CD4-positive, alpha-beta T cell treated with Interferon alpha-2 for 1 hour (primary cell): ENCODE results near the gene CAPN5.

Experiments used
- DNase-seq, 2 donors: peaks; one replicate each; pipeline ENCODE4 v3.0.0-alpha.2; 2020 to 2022

The CAPN5 gene

DNA sequence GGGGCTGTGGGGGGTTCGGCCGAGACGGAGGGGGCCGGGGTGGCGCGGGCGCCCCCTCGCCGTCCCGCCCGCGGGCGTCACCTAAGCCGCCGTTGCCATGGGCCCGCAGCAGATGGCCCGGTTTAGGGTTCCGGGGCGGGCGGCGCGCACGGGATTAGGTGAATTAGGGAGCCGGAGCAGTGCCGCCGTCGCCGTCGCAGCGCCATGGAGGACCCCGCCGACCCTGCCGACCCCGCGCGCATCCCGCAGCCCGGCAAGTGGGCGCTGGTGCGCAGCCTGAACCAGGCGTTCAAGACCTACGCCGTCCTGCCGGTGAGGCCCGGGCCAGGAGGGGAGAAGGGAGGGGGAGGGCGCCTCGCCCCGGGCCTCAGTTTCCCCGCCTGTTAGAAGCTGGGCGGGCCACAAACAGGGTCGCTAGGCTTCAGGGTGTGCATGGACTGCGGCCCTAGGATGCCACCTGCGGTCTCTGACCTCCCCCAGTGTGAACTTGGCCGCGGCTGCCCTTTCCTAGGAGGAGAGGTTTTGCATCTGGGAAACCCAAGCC, 71.4 kb downstream of the CAPN5 start:
- no peak for DNase-seq

DNA sequence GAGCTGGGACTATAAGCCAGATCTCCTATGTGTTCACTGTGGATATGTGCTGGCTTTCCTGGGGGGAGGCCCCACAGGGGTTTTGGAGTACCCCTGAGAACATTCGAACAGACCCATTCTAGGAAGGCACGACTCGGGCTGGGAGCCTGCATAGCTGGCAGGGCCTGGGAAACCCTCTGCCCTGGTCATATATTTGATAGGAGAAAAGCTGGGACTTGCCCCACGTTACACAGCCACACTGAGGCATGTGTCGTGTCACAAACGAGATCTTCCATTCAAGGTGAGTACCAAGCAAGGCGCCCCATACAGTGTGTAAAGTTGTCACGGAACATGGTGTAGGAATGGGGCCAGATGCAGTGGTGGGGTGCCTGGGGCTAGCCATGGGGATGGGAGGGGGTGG, 72.4 kb downstream of the CAPN5 start:
- DNase-seq: no peak

DNA sequence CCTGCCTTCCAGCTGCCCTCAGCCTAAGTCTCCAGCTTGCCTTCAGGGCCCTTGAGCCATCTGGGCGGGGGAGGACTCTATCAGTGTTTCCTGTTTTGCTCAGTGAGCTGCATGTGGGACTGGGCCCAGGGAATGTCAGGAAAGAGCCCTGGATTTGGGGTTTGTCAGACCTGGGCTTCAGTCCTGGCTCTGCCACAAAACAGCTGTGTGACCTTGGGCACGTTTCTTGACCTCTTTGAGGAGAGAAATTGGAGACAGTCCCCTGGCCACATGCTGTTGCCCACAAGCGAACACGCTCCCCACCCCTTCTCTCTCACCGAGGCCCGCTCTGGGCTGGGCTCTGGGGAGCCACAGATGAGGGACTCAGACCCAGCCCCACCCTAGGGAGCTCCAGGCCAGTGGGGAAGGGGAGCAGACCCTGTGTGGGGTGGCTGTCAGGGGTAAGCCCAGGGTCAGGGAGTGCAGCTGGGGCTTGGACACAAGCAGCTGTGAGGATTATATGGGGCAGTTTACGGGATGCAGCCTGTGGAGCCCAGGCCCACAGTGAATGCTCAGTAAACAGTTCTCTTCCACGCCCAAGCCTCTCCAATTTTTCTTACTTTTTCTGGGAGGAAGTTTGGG, 73.6 kb downstream of the CAPN5 start:
- DNase-seq: no peak

DNA sequence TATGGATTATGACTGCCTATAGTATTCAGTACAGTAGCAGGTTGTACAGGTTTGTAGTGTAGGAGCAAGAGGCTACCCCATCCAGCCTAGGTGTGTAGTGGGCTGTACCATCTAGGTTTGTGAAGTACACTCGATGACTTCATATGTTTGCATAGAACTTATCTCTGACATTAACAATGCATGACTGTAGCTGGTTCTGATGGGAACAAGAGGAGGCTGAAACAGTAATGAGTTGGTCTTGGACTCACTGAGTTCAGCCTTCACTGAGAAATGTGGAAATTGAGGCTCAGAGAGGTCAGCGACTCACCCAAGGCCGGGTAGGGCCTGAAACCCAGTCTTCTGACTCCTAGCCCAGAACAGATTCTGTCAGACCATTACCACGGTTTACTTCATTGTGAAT, 74.3 kb downstream of the CAPN5 start:
- DNase-seq: no peak

DNA sequence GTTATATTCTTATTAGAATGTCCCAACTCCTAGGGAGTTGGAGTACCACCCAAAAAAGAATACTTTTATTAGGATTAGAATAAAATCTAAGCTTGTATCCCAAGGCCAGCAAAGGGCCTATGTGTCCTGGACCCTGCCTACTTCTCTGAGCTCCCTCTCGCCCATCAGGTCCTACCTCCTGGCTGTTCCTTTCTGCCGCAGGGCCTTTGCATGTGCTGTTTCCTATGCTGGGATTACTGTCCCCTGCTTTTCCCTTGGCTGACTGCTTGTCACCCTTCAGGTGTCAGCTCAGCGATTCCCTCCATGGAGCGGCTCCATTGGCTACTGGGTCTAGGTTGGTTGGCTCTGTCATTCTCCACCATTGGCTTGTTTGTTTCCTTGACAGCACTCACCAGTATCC, 74.7 kb downstream of the CAPN5 start:
- no peak for DNase-seq

DNA sequence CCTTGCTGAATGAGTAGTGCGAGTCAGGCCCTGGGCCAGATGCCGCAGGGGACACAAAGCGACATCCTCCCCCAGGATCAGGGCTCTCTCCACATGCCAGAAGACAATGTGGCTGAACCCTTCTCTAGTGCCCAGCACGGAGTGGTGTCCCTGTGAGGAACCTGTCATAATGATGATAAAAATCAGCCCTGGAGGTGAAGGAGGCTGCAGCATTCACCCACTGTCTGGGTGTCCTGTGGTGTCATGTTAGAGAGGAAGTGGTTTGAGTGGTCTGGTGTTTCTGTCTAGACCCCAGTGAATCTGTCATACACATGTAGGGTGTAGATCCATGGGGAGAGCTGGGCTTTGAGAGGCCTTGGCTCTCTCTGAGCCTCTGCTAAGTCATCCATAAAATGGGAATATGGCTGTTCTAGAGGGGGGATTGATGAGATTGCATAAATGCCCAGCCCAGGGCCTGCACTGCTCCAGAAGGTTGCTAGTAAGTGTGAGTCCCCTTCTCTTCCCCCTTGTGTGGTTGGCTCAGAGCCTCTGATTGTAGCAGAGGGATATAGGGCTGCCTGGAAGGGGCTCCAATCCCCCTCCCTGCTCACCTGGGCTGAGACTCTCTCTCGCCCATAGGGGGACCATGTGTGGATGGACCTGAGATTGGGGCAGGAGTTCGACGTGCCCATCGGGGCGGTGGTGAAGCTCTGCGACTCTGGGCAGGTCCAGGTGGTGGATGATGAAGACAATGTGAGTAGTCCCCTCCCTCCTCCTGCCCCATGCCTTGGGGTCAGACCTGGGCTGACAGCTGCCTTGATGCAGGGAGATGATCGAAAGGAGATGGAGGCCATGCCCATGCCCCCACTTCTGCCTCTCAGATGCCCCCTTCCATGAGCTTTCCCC, 75.6 kb downstream of the CAPN5 start:
- DNase-seq: no peak

DNA sequence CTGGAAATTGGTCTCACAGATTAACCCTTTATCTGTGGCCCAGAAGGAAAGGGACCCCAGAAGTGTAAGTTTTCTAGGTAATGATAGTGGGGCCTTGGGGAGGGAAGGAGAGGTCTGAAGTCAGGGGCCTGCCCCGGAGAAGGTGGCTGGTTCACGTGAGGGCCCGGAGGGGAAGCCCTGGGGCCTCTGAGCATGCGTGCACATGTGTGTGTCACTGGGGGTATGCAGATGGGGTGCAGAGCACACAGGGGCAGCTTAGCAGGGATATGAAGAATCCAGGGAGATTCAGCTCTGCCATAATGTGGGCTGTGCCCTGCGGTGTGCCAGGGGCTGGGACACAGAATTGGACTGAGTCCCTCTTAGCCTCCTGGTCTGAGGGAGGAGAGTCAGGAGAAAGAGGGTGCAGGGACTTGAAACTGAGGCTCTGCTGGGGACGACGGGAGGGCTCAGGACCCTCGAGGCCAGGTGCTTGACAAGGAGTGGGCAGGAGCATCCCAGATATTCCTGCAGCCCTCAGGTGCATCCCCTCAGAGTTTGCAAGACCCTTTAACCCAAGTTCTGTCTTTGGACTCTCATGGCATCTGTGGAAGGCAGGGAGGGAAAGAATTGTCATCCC, 76.7 kb downstream of the CAPN5 start:
- DNase-seq: no peak

DNA sequence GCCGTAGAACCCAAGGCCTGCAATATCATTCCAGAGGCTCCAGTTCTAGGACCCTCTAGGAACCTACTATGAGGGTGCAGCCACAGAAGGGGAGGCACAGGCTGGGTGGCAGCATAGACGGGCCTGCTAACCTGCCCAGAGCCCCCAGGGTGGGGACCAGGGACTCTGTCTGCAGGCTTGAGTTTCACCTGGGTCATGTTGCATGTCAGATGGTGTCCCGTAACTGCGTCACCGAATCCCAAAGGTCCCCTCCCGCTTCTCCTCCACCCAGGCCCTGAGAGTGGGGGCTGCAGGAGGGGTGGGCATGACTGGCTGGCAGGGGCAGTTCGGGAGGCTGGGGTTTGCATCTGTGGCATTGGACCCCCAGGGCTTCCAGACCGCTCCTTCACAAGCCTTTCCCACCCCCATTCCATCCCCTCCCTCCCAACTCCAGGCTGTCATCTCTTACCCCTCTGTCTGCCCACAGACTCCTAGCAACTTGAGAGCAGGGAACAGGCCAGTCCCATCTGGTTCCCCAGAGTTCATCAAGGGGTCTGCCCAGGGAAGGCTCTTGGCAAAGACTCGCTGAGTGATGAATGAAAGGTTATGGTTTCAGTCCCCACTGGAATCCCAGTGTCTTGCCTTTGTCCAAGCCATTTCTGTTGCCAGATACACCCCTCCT, 77.6 kb downstream of the CAPN5 start:
- DNase-seq: no peak

DNA sequence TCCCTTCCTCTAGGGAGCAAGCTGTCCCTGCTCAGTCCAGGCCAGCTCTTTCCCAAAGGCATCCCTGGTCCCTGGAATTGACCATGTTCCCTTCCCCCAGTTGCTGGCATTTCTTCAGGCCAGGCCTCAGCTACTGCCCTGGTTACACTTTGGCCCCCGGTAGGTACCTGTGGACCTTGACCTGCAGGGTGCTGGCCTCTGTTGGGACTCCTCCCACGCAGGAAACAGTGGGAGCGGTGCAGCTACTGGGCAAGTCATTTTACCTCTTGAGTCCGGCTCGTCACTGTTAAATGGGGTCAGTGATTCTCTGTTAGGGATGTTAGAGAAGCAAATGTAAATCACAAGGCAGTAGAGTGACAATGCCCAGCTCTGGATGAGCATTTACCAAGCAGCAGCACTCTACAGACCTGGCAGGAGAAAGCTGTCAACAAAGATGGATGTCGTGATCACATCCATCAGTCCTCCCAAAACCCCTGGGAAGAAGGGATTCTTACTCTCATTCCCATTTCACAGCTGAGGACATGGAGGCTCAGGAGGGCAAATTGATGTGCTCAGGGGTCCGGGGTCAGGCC, 78.2 kb downstream of the CAPN5 start:
- no peak for DNase-seq

DNA sequence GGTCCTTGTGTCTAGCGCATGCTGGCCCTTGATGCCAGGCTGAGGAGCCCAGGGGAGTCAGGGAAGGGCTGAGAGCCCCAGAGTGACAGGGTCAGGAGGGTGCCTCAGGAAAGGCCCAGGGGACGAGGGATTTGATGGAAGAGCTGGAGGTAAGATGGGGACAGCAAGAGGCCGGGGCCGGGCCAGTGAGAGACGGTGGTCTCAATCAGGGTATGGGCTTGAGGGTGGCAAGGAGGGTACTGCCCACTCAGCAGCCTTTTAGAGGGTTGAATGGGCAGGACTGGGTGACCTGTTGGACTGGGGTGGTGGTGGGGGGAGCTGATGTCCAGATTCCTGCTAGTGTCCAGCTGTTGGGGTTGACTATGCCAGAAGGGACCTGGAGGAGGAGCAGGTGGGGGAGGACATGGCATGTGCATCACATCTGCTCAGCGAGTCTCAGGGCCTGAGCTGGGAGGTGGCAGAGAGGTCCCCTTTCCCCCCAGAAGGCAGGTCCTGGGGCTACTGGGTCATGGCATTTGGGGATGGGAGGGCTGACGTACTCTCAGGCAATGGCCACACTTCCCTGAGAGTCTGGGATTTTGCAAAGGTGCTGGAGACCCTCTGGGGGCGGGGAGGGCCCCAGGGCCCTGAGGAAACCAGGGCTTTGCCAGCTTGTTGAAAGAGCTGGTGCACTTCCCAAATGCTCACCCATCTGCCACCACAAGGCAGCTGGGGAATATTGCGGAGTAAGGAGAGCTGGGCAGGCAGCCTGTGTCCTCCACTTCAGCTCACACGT, 79.7 kb downstream of the CAPN5 start:
- DNase-seq: no peak

DNA sequence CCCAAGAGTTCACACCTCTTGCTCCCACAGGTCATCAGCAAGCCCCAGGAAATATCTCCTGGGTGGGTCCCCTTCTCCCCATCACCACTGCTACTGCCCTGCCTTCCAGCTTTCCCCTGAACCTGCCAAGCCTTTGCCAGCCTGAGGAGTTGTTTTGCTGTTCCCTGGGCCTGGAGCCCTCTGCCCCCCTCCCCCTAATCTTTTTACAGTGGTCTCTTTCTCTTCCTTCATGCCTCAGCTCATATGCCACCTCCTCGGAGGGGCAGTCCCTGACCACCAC, 80.2 kb downstream of the CAPN5 start:
- no peak for DNase-seq

DNA sequence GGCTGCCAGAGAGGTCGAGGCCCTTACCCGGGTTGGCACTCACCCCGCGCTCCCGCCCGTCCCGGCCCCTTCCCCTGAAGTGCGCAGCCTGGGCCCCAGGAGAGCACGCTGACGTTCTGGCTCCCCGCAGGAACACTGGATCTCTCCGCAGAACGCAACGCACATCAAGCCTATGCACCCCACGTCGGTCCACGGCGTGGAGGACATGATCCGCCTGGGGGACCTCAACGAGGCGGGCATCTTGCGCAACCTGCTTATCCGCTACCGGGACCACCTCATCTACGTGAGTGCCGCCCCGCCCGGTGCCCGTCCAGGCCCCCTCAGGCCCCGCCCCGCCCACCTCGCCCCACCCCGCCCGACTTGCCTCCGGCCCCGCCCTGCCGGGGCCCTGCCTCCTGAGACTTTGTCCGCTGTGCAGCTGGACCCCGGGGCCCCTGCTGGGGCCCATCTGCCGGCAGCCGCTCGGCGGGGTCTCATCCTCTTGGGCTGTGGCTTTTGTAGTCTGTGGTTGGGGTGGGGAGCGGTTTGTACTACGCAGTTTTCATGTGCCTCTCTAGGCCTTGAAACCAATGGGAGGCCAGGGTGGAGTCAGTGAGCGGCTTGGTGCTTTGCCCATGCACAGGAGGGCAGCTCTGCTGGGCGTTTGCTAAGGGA, 81.0 kb downstream of the CAPN5 start:
- DNase-seq: peak in 1 of 2 donors; percentile 42

DNA sequence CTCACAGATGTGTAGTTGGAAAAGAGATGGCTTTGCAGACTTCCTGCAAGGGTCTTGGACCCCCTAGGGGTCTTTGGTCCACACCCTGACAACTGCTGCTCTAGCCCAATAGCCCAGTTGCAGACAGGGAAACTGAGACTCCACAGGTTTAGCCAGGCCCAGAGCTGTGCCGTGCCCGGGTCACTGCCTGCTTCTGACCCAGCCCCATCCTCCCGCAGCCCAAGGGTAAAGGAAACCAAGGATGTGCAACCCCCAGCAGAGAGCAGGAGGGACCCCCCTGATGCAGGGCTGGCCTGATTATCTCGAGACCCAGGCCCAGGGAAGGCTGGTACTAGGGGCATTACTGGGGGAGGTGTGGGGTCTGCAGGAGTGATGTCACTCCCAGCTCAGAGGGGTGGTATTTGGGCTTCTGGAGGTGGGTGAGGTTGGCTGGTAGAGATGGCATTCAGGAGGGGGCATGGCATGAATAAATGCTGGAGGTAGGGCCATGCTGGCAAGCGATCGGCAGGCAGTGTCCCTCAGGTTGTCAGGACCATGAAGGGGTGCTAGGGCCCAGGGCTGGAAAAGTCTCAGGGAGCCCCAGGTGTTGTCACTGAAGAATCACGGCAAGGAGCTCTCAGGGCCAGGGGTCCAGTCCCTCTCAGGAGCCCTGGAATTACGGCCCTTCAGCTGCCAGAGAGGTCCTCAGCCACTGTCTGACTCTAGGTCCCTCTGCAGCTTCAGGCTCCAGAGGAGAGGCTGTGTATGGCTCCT, 82.4 kb downstream of the CAPN5 start:
- DNase-seq: no peak

DNA sequence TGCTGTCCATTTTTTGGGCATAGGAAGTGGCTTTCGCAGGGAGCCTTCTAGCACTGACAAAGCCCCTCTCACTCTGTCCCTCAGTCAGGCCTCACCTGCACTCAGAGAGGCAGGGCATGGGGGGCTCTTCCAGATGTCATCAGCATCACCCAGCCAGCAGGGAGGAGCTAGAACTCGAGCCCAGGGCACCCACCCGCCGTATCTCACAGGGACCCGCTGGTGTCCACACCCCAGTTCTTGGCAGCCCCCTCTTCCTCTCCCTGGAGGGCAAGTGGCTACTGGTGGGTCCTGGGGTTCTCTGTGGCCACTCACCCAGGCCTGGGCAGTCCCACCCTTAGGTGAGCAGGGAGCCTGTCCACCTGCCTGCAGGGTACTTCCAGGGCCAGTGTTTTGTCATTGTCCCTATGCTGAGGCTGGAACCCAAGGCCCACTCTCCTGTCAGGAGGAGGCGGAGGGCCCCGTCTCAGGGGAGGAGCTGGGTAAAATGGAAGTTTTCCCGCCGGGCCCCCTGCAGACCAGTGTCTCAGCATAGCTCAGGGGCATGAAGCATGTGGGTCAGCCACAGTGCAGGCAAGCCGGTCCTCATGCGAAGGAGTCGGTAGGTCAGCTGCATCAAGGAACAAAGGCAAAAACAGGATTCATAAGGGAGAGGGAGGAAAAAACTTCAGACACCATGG, 83.1 kb downstream of the CAPN5 start:
- DNase-seq: no peak

DNA sequence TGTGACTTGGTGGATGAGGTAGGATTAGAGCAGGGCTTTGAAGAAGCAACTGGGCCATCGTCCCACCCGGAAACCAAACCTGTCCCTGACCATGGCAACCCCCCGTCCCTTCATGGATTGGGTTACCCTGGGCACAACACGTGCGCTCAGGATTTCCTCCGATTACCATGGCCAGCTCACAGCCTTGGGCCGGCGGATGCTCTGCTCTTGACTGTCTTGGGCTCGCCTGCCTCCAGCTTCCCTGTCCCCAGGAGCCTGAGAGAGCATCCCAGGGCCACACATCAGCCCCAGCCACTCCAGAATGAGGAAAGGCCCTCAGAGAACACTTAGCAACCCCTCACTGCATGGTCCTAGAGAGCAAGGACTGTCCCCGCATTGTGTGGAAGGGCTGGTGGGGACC, 84.1 kb downstream of the CAPN5 start:
- DNase-seq: no peak

DNA sequence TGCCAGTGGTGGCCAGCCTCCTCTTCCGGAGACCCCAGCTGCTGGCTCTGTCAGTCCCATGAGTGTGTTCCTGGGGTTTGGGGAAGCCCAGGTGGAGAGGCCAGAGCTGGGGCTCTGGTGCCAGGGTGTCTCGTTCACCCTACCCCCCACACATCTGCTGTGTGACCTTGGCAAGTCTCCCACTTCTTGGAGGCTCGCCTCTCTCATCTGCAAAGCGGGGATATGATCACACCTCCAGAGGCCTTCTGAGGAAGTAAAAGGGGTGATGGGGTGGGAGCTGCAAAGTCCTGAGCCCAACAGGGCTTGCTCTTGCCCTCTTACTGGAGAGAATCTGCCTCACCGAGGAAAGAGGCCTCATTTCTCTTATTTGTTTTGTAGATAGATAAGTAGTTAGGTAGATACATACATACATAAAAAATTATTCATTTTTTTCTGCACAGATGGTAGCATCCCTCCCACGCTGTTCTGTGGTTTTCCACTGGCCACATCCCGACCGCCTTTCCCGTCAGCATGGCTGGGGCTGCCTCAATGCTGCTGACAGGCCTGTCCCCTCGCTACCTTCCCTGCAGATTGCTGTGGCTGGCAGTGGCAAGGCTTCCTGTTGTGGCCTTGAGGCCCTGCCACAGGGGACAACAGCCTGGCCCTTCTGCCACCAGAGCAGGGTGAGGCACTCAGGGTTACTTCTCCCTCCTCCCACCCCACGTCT, 85.2 kb downstream of the CAPN5 start:
- DNase-seq: peak; percentile 15 to 47

DNA sequence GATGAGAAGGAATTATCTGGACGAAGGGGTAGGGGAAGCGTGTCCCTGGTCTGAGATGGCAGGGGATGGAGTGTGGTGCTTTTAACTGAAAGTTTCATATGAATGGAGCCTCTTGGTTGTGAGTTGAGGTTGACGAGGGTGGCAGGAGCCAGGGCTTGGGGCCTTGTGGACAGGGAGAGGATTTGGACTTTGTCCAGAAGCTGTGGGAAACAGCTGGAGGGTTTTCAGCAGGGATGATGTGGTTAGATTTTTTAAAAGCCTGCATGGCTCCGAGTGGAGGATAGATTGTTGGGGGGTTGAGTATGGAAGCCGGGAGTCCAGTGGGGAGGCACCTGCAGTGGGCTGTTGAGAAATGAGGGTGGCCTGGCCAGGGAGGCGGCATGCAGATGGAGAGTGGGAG, 86.1 kb downstream of the CAPN5 start:
- DNase-seq: no peak

DNA sequence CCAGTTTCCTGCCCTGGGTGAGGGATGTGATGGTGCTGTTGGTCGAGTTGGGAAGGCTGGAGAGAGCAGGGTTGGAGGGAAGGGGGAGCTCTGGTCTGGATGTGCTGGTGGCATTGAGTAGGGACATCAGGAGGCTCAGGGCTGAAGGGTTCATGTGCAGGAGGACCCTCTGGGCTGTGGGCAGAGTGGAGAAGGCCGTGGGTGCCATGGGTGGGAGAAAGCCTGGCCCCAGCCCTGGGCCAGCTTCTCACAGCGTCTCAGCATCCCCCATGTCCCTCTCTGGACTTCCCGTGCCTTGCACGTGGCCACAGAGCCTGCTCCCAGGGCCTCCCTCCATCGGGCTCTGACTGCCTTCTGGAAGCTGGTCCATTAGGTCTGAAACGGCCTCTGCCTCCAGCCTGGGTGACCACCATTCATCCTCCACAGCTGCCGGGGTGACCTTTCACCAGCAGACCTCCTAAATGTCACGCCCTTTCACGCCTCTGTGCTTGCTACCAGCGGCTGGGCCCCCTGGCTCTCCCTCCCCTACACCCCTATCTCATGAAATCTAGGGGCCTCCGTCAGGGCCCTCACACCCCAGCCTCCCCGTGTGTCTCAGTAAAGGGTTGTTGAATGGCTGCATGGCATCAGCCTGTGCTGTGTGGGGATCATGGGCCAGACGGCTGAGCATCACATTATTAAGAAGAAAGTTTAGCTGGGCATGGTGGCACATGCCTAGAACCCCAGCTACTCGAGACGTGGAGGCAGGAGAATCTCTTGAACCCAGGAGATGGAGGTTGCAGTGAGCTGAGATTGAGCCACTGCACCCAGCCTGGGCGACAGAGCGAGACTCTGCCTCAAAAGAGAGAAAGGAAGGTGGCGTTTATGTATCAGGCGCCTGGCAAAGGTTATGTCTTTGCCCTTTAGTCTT, 86.8 kb downstream of the CAPN5 start:
- no peak for DNase-seq
